Measurements from ENCODE around the gene LRIG3.
"Not testable (repeated sequence)": the region's sequence is repeated elsewhere in the genome, so short reads cannot be mapped to it uniquely, and the experiment has no call there.

LRIG3 gene

DNA sequence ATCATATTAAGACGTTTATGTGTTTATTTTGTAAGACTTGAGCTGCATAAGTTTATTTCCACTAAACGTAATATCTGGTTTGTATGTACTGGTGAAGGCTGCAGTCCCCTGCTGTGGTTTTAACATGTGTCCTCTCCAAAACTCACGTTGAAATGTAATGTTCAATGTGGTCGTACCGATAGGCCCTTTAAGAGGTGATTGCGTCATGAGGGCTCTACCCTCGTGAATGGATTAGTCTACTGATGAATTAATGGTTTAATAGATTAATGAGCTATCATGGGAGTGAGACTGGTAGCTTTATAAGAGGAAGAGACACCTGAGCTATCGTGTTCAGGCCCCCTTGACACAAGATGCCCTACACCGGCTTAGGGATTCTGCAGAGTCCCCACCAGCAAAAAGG, 14.9 kb downstream of the LRIG3 start:
- no peak for DNase-seq (ENCODE audit: low read depth)

DNA sequence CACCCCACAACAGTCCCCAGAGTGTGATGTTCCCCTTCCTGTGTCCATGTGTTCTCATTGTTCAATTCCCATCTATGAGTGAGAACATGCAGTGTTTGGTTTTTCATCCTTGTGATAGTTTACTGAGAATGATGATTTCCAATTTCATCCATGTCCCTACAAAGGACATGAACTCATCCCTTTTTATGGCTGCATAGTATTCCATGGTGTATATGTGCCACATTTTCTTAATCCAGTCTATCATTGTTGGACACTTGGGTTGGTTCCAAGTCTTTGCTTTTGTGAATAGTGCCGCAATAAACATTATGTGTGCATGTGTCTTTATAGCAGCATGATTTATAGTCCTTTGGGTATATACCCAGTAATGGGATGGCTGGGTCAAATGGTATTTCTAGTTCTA, 17.6 kb downstream of the LRIG3 start:
- DNase-seq (ENCODE audit: low read depth) = not testable (repeated sequence)

DNA sequence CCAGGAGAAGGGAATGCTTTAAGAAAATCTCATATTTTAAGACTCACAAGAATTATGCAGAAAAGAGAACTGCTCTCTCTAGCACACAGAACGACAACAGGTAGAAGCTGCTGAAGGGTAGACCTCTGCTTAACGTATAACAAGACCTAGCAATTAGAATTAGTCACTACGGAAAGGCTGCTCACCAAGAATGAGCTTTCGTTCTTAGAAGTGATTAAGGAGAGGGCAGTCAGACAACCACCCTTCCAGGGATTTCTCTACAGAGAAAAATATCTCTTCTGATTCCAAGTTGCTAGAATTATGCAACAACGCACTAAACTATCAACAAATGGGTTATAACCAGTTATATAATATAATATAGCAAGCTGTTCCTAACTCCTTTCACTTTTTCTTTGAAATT, 18.6 kb downstream of the LRIG3 start:
- DNase-seq (ENCODE audit: low read depth) = no peak

DNA sequence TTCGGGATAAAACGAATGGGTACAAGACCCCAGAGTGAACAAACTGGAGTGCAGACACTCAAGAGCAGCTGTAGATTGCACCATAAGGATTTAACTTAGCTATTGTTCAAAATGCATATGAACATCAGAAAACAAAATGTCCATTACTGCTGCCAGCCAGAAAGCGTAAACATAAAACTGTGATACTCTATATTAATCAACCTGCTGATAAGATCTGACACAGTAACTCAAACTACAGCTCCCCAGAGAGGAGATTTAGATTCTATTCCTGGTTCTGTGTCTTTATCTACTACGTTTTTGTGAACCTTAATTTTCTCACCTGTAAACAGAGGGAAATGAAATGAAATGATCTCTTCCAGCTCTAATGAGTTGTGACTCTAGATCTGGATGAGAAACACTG, 22.3 kb downstream of the LRIG3 start:
- no peak for DNase-seq (ENCODE audit: low read depth)

DNA sequence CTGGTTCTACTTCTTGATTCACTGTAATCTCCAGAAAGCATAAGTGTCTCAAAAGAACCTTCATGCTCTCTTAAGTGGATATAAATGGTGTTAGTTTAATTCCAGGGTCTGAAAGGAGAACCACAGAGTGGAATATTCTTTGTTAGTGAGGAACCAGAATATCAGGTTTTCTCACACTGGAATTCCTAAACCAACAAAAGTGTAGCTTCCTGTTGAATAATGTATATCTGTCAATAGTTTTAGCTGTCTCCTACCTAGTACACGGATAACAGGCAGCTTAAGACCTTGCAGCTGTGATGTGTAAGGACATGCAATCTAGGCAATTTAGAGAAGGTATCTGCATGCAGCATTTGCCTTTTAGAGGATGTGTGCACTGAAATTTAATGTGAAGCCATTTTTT, 24.0 kb downstream of the LRIG3 start:
- DNase-seq (ENCODE audit: low read depth) = no peak

DNA sequence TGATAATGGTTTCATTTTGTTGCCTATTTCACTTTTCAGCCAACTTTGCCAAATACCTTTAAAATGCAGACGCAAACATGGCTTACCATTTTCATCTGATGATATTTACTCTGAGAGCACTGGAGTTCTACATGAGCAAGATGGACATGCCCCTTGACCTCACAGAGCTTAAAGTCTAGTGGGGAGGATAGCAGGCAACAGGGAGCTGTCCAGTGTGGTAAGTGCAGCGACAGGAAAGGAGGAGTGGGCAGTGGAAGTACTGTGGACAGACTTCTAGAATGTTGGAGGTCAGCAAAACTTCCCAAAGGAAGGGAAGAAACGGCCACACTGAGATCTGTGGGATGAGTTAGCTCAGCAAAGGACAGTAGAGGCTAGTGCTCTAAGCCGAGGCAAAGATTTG, 25.3 kb downstream of the LRIG3 start:
- no peak for DNase-seq (ENCODE audit: low read depth)

DNA sequence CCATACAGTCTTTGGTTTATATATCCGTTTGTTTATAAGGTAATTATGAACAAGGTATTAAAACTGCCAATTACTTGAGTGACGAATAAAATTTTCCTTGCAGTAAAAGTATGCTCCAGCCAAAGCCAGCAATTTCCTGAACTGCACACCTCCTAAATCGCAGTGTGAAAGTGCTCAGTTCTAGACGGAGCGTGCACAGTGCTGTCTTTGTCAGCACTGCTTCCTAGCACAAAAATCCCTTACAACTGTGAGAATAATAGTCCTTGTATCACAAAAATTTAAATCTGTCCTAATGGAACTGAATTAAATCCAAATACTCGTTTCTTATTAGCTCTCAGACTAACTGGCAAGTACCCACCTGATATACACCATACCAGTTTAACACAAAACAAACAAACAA, 26.3 kb downstream of the LRIG3 start:
- DNase-seq (ENCODE audit: low read depth) = no peak

DNA sequence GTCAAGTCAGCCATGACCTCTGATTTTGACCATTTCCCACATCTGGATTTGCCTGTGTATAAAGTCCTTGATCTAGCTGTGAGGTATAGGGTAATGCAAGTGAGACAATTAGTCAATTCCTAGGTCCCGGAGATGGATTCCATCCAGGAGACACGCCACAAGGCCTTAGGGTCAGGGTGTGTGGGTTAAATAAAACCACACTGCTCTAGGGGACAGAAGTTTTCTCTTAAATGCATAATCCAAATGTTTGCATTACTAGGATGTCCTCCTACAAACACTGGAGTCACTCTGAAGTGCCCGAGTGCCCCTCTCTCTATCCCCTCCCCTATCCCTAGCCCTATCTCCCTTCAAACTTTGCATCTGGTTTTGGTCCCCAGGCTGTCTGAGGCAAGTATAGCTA, 26.8 kb downstream of the LRIG3 start:
- DNase-seq (ENCODE audit: low read depth) = no peak

DNA sequence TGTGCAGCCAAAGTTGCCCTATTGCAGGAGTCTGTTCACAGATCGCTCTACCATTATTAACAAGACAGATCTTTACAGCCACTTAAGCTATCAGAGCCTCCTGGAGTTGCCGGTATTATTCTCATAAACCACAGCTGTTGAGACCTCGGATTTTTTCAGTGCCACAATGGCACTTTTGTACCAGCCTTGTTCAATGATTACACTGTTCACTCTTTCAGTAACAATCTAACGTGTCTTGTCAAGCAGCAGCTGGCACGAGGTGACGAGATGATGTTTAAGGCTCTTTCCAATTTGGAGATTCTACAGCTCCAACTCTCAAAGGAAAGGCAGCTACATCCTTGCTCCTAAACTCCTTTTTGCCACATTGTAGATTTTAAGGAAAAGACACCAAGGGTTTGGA, 30.7 kb downstream of the LRIG3 start:
- no peak for DNase-seq (ENCODE audit: low read depth)

DNA sequence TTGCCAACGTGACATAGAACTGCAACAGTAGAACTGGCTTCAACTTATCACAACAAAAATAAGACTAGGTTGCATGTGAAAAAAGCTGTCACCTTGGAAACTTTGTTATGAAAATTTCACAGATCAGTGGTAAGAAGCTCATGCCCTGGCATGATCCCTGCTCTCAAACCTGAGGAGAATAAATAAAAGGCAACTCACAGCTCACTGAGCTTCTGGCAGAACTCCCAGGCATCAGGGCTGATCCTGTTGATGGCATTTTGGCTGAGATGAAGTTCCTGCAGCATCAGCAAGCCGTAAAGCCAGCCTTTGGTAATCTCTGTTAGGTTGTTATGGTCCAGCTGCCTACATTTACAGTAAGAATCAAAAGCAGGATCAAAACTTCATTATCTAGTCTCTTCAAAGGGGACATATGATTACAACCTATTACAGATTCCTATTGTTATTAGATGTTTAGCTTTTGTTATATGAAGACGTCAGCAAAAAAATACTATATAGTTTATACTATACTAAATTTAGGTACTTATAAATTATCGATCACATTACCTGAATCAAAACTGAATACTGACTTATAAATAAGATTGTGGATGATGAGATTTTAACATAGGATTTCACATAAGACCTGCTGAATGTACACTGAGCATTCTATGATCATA, 32.0 kb downstream of the LRIG3 start:
- DNase-seq (ENCODE audit: low read depth) = no peak

DNA sequence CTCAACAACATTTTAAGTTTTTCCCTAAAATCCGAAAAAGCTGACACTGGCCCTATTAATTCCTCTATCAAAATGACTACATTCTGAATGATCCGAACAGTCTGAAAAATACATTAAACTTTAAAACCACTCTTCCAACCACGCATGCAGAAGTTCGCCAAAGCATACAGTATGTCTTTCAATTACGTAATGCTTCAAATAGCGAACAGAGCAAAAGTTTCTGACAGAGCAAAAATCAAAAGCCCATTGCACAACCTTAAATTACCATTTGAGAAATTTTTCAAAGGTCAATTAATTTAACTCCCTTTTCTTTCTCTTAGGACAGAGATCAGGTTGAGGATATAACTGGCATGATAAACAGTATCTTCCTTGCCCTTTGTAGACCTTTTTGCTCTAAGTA, 33.2 kb downstream of the LRIG3 start:
- DNase-seq (ENCODE audit: low read depth) = no peak

DNA sequence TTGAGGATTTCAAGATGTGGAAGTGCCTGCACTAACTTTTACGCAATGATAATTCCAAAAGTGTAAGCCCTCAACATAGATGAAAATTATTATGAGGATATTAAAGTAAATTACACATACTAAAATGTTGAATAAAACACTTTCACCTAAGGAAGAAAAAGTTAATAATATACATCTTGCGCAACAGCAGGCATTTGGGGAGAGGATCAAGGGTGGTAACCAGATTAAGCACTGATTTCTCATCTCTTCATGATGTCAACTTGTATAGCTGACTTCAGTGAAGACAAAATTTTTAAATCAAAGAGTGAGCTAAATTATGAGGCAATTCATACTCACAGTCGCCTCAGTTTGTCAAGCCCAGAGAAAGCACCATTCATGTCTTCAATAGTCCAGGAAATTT, 33.8 kb downstream of the LRIG3 start:
- no peak for DNase-seq (ENCODE audit: low read depth)

DNA sequence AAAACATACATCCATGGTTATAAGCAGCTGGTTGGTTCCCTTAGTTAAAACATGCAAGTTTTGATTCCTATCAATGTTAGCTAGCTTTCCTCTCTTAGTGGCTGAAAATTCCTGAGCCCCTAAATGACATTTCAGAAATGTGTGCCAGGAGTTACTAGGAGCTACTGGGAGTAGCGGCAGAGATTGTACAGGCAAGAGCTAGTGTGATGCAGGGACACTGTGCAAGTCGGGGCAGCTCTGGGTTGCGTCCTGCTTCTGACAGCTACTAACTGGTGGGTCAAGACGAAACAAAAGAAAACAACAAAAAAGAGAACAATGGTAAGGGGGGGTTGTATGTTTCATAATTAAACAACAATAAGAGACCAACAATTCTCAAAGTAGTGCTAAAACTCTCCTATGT, 35.4 kb downstream of the LRIG3 start:
- no peak for DNase-seq (ENCODE audit: low read depth)

DNA sequence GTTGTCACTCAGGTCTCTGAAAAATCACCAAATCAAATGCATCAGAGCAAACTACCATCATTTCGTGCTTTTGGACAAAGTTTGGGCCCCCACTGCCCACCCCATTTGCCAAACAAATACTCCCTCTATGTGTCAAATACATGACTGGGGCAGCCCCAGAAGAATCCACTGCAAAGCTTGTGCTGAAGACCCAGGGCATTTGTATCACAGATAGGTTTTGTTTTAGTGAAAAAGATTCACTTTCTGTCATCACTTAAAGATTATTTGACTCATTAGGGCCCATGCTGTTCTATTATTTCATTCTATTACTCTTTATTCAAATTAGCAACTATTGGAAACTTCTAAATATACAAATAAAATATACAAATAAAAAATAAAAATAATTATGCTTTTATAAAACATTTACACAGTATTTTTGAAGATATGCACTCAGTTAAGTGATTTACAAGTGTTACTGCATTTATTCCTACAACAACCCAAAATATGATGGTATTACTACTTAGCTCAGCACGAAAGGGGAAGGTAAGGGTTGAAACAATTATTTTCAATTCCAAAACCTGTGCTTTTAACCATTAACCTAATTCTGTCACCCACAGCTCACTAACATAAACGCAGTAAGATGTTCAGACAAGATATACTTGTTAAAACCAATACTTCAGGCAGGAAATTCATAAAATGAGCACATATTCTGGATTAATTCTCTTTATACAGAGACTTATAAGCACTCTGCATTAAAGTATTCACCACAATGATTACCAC, 36.5 kb downstream of the LRIG3 start:
- no peak for DNase-seq (ENCODE audit: low read depth)

DNA sequence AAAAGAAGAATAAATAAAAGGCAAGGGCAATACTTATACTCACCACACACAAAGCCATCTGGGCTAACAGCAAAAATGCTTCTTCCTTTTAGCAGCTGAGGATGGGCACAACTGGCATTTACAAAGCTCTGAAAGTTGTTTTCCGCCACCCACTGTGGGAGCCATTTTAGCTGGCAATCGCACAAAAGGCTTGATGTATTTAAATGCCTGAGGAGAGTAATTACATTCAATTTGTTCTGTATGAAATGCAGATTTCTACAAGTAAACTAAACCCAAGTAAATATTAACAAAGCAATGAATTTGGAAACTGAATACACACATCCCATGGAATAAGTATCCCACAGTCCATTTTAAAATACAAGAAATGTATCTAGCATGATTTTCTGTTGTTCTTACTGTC, 37.5 kb downstream of the LRIG3 start:
- DNase-seq (ENCODE audit: low read depth) = no peak

DNA sequence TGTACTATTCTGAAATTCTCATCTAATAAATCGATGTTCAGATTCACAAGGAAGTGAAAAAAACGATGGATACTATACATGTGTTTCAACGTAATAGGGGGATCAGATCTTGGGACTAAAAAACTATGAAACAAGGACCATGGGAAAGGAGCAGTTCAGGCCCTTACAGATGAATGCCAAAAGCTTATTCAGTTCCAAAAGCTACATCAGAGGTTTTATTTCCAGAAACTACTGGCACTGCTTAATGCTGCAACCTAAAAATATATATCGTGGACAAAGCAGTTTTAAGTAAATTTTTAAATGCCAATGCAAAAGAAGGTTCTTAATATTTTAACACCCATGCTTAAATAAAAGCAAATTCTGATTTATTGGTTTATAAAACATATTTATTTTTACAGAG, 38.5 kb downstream of the LRIG3 start:
- DNase-seq (ENCODE audit: low read depth) = no peak

DNA sequence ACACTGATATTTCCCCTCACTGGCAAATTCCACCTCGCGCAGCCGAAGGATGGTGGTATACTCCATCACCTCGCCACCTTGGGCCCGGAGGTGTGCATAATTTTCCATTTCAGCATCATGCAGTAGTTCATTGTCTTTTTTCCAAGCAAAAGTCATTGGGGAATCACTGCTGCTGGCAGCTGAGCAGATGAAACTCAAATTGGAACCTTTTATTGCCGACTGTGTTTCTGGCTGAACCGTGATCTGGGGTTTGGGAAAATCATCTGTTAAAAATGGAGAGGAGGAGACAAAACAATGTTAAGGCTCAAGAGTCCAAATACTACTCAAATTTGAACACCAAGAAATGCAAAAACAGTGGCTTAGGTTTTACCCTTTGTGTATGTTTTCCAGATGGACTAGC, 39.7 kb downstream of the LRIG3 start:
- DNase-seq (ENCODE audit: low read depth) = no peak

DNA sequence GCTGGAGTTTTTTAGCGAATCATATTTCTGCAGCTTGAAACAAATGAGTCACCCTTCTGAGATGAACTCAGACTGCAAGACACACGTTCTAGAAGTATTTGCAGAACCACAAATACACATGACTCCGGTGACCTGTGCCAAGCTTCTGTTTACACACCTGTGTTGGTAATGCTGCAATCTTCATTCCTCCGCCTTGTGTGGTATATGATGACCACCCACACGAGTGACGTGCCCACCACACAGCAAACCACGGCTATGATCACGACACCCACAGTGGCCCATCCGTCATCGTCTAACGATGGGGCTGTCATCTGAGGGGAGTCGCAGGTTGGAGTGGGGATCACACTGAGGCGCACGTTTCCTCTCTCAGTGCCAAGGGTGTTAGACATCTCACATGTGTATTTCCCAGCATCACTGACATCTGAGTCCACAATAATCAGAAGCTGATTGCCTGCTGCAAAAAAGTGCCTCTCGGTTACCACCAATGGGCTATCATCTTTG, 43.0 kb downstream of the LRIG3 start:
- DNase-seq (ENCODE audit: low read depth) = no peak

DNA sequence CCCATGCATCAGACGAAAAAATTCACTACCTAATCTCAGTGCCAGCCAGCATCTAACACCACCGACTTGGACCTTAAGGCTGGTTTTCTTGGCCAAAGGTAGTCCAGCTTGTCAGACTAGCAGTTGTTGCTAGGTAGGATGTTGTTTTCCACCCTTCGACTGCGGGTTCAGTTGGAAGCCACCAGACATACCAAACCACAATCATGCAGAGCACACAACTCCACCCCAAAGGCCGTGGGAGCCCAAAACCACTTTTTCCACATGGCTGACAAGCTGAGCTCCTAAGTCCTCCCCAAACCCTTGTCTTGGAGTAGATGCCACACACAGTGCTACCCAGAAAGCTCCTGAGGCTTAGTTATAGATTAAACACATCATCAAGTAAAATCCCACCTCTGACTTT, 46.8 kb downstream of the LRIG3 start:
- DNase-seq (ENCODE audit: low read depth) = no peak

DNA sequence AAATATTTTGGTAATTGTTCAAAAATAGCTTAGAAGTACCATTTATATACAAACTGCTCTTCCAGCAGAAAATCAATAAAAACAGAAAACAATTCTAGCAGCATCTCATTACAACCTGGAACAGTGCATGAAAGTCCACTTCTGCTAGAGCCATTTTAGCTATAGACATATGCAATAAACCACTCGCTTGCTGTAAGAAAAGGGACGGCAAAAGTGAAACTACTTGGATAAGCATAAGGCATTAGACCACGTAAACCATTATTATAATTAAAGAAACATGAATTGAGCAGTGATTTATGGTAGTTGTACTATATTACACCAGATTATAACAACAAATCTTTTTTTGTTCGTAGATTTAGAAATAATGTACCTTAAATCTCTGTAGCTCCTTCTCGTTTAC, 48.7 kb downstream of the LRIG3 start:
- DNase-seq (ENCODE audit: low read depth) = no peak

DNA sequence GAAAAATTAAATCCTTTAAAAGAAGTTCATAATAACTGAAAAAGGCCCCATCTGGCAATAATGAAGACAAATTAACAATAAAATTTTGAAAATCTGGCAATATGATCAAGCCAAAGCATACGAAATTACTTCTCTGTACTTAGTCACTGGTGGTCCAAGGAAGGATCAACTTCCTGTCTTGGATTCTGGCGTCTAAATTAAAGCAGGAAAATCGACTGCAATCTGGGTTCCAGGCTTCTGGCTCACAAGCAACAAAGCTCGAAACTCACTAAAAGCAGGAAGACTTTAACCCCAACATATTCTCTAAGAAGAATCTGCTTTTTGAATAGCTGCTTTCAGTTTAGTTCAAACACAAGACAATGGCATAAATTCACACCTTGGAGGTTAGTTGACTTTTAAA, 49.7 kb downstream of the LRIG3 start:
- no peak for DNase-seq (ENCODE audit: low read depth)

DNA sequence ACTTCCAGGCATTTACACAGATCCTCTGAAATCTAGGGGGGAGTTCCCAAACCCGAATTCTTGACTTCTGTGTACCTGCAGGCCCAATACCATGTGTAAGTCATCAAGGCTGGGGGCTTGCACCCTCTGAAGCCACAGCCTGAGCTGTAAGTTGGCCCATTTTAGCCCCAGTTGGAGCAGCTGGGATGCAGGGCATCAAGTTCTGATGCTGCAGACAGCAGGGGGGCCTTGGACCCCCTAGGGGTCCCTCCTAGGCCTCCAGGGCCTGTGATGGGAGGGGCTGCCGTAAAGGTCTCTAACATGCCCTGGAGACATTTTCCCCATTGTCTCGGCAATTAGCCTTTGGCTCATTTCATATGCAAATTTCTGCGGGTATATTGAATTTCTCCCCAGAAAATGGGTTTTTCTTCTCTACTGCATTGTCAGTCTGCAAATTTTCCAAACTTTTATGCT, 59.5 kb downstream of the LRIG3 start:
- no peak for DNase-seq (ENCODE audit: low read depth)

DNA sequence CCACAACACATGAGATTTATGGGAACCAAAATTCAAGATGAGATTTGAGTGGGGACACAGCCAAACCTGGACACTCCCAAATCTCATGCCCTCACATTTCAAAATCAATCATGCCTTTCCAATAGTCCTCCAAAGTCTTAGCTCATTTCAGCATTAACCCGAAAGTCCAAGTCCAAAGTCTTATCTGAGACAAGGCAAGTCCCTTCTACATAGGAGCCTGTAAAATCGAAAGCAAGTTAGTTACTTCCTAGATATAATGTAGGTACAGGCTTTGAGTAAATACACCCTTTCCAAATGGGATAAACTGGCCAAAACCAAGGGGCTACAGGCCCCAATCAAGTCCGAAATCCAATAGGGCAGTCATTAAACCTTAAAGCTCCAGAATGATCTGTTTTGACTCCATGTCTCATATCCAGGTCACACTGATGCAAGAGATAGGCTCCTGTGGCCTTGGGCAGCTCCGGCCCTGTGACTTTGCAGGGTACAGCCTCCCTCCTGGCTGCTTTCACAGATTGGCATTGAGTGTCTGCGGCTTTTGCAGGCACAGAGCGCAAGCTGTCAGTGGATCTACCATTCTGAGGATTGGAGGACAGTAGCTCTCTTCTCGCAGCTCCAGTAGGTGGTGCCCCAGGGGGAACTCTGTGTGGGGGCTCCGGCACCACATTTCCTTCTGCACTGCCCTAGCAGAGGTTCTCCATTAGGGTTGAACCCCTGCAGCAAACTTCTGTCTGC, 60.1 kb downstream of the LRIG3 start:
- DNase-seq (ENCODE audit: low read depth) = no peak

Data from stimulated activated CD8-positive, alpha-beta memory T cell treated with anti-CD3 and anti-CD28 coated beads, Interleukin-4, amount 100 ng/mL, for 24 hours (primary cell).